Esophagus squamous epithelium (tissue), 4 donors: ENCODE measurements around the gene SNX5.

Experiments
- POLR2A ChIP-seq, 4 donors: fragments of 450-650 bp; IDR thresholded peaks; one replicate each; pipeline ENCODE4 v1.6.1; 2017; ENCODE audit warnings: antibody characterized with exemption in 4 of 4, mild to moderate bottlenecking in 4 of 4, moderate library complexity in 3 of 4
- TF ChIP-seq, protein P1 (sequence below), 6 experiments: fragments of 450-650 bp in 4 of 6; fragments of 200-600 bp in 2 of 6; sonication (generic) in 2 of 6; IDR thresholded peaks; one replicate each; pipeline ENCODE4 v1.5.1; 2016 to 2019; ENCODE audit warnings: antibody characterized with exemption in 6 of 6, mild to moderate bottlenecking in 4 of 6, moderate library complexity in 4 of 6

DNA sequence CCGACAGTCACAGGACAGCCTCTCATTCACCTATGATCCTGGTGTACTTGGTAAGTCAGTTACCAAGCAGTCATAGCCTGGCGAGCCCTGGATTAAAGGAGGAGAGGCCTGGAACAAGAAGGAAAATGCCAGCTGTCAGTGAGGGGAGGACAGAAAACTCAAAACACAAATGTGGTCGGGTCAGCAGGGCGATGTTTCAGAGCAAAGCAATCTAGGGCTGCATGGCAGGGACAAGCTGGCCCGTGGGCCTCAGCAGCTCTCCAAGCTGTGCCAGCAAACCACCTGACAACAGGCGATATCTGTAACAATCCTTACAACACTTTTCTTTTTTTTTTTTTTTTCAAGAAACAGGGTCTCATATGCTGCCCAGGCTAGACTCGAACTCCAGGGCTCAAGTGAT, 40.5 kb upstream of the SNX5 start:
- TF ChIP-seq, protein P1, sequence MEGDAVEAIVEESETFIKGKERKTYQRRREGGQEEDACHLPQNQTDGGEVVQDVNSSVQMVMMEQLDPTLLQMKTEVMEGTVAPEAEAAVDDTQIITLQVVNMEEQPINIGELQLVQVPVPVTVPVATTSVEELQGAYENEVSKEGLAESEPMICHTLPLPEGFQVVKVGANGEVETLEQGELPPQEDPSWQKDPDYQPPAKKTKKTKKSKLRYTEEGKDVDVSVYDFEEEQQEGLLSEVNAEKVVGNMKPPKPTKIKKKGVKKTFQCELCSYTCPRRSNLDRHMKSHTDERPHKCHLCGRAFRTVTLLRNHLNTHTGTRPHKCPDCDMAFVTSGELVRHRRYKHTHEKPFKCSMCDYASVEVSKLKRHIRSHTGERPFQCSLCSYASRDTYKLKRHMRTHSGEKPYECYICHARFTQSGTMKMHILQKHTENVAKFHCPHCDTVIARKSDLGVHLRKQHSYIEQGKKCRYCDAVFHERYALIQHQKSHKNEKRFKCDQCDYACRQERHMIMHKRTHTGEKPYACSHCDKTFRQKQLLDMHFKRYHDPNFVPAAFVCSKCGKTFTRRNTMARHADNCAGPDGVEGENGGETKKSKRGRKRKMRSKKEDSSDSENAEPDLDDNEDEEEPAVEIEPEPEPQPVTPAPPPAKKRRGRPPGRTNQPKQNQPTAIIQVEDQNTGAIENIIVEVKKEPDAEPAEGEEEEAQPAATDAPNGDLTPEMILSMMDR (IDR thresholded peaks at IDR 0.05) = no peak
- no peak for TF ChIP-seq POLR2A (IDR thresholded peaks at IDR 0.05)
